ENCODE measurements around the gene NGLY1.

The NGLY1 gene

GRCh38 chr3:25713341-25713985 lies 69.8 kb downstream of the NGLY1 start:
- TF ChIP-seq CTCF (IDR thresholded peaks at IDR 0.05): no peak

GRCh38 chr3:25711090-25711489 lies 72.2 kb downstream of the NGLY1 start:
- Mint-ChIP-seq H3K27me3 (ENCODE audit: low read depth, poor library complexity) (peaks cover 3% of the 10 kb centered on the region), H3K36me3 (ENCODE audit: low read depth) (peaks cover under 1% of the 10 kb centered on the region), H3K9me3 (peaks cover under 1% of the 10 kb centered on the region), H3K4me1 (peaks cover 5% of the 10 kb centered on the region), H3K27ac (no peak overlapping the region), H3K4me3 (no peak overlapping the region)
- TF ChIP-seq CTCF (IDR thresholded peaks at IDR 0.05): no peak
- no peak for DNase-seq

More at GRCh38 chr3:25713341-25713985, 69.8 kb downstream of the NGLY1 start:
- Mint-ChIP-seq H3K27ac (no peak overlapping the region), H3K36me3 (ENCODE audit: low read depth) (peaks cover 9% of the 10 kb centered on the region), H3K4me1 (peaks cover 5% of the 10 kb centered on the region), H3K27me3 (ENCODE audit: low read depth, poor library complexity) (peaks cover 5% of the 10 kb centered on the region), H3K9me3 (peaks cover 6% of the 10 kb centered on the region), H3K4me3 (no peak overlapping the region)
- no peak for DNase-seq

GRCh38 chr3:25708036-25708435 lies 75.2 kb downstream of the NGLY1 start:
- no peak for TF ChIP-seq CTCF (IDR thresholded peaks at IDR 0.05)
- no peaks in the 10 kb centered on the region for H3K9me3 Mint-ChIP-seq
- no peak overlapping the region for H3K27ac Mint-ChIP-seq
- no peak for DNase-seq
- no peaks in the 10 kb centered on the region for H3K4me1 Mint-ChIP-seq
- H3K36me3 Mint-ChIP-seq (ENCODE audit: low read depth): no peaks in the 10 kb centered on the region
- H3K27me3 Mint-ChIP-seq (ENCODE audit: low read depth, poor library complexity): no peaks in the 10 kb centered on the region
- H3K4me3 Mint-ChIP-seq: no peak overlapping the region

- H3K36me3 Mint-ChIP-seq (ENCODE audit: low read depth): no peaks in the 10 kb centered on the region
- no peaks in the 10 kb centered on the region for H3K4me1 Mint-ChIP-seq
- no peak for DNase-seq
- H3K4me3 Mint-ChIP-seq: no peak overlapping the region
- H3K27ac Mint-ChIP-seq: no peak overlapping the region
- no peaks in the 10 kb centered on the region for H3K9me3 Mint-ChIP-seq
- TF ChIP-seq CTCF (IDR thresholded peaks at IDR 0.05): no peak
- no peaks in the 10 kb centered on the region for H3K27me3 Mint-ChIP-seq (ENCODE audit: low read depth, poor library complexity)
These were observed 75.8 kb downstream of the NGLY1 start for GRCh38 chr3:25707268-25707926.

- no peaks in the 10 kb centered on the region for H3K9me3 Mint-ChIP-seq
- H3K4me3 Mint-ChIP-seq: no peak overlapping the region
- no peak overlapping the region for H3K27ac Mint-ChIP-seq
- no peaks in the 10 kb centered on the region for H3K36me3 Mint-ChIP-seq (ENCODE audit: low read depth)
- no peak for DNase-seq
- H3K27me3 Mint-ChIP-seq (ENCODE audit: low read depth, poor library complexity): no peaks in the 10 kb centered on the region
- no peak for TF ChIP-seq CTCF (IDR thresholded peaks at IDR 0.05)
- no peaks in the 10 kb centered on the region for H3K4me1 Mint-ChIP-seq
These were observed 77.0 kb downstream of the NGLY1 start for GRCh38 chr3:25706213-25706612.

- Mint-ChIP-seq H3K4me3 (no peak overlapping the region), H3K9me3 (no peaks in the 10 kb centered on the region), H3K4me1 (no peaks in the 10 kb centered on the region), H3K36me3 (ENCODE audit: low read depth) (no peaks in the 10 kb centered on the region), H3K27me3 (ENCODE audit: low read depth, poor library complexity) (peaks cover 8% of the 10 kb centered on the region), H3K27ac (no peak overlapping the region)
- TF ChIP-seq CTCF (IDR thresholded peaks at IDR 0.05): no peak
- DNase-seq: no peak
These were observed 85.7 kb downstream of the NGLY1 start for GRCh38 chr3:25697553-25697952.
